HUES6 (cell line): Measurements from ENCODE around the gene ABHD16A.

Source experiments
- H3K27ac ChIP-seq: 2 replicates; pipeline ENCODE4 v1.7.0; 2013; ENCODE audit warnings: low read depth, mild to moderate bottlenecking, low read length, inconsistent platforms
- H3K27me3 ChIP-seq: 2 replicates; pipeline ENCODE4 v1.6.1; 2013; ENCODE audit warnings: low read length; ENCODE audit not compliant: control insufficient read depth, insufficient read depth
- H3K36me3 ChIP-seq: 2 replicates; pipeline ENCODE4 v1.6.1; 2013; ENCODE audit warnings: low read length; ENCODE audit not compliant: control insufficient read depth, insufficient read depth
- H3K4me1 ChIP-seq: 2 replicates; pipeline ENCODE4 v1.6.1; 2013; ENCODE audit warnings: low read length; ENCODE audit not compliant: control insufficient read depth, insufficient read depth
- H3K4me3 ChIP-seq: 2 replicates; pipeline ENCODE4 v1.5.1; 2013; ENCODE audit warnings: low read depth, low read length
- H3K9ac ChIP-seq: one replicate; pipeline ENCODE4 v1.6.1; 2013; ENCODE audit warnings: mild to moderate bottlenecking, low read length
- H3K9me3 ChIP-seq: 2 replicates; pipeline ENCODE4 v1.6.1; 2013; ENCODE audit warnings: low read depth, low read length; ENCODE audit not compliant: control insufficient read depth, insufficient read depth

ABHD16A gene

GRCh38 chr6:31702819-31703716 is at the start of gene ABHD16A:
ABHD16A (minus strand) TSS chr6:31703324; CDS start chr6:31703281, 43 bp downstream.
- H3K27me3 ChIP-seq = no peaks in the 10 kb centered on the region
- peak within 1 kb of the TSS; percentile 70 for H3K4me3 ChIP-seq
- H3K4me1 ChIP-seq = peaks cover 7% of the 10 kb centered on the region
- peak within 1 kb of the TSS; percentile 65; the same call in 1 of the 2 replicates for H3K27ac ChIP-seq
- H3K9me3 ChIP-seq = no peaks in the 10 kb centered on the region
- H3K9ac ChIP-seq = peak within 1 kb of the TSS; percentile 76
- H3K36me3 ChIP-seq = 0 out of 2 replicates have a peak, but pooled peaks cover 6% of the 10 kb centered on the region

GRCh38 chr6:31752739-31753319 is 49.7 kb upstream of the ABHD16A start:
- Histone ChIP-seq H3K9ac (no peak overlapping the region), H3K27ac (no peak overlapping the region), H3K27me3 (no peaks in the 10 kb centered on the region)

GRCh38 chr6:31750411-31751022 is 47.4 kb upstream of the ABHD16A start:
- H3K4me3 ChIP-seq = no peak overlapping the region
- no peak overlapping the region for H3K27ac ChIP-seq
- no peaks in the 10 kb centered on the region for H3K4me1 ChIP-seq
- no peaks in the 10 kb centered on the region for H3K27me3 ChIP-seq
- H3K9me3 ChIP-seq = no peaks in the 10 kb centered on the region
- H3K9ac ChIP-seq = no peak overlapping the region
- H3K36me3 ChIP-seq = peaks cover 32% of the 10 kb centered on the region

More at GRCh38 chr6:31752739-31753319, 49.7 kb upstream of the ABHD16A start:
- Histone ChIP-seq H3K36me3 (peaks cover 24% of the 10 kb centered on the region), H3K9me3 (no peaks in the 10 kb centered on the region), H3K4me3 (no peak overlapping the region), H3K4me1 (no peaks in the 10 kb centered on the region)

GRCh38 chr6:31749301-31750036 is 46.3 kb upstream of the ABHD16A start:
- peaks cover 37% of the 10 kb centered on the region for H3K36me3 ChIP-seq
- no peak overlapping the region for H3K9ac ChIP-seq
- no peaks in the 10 kb centered on the region for H3K27me3 ChIP-seq
- H3K4me3 ChIP-seq = no peak overlapping the region
- no peaks in the 10 kb centered on the region for H3K4me1 ChIP-seq
- H3K9me3 ChIP-seq = no peaks in the 10 kb centered on the region
- no peak overlapping the region for H3K27ac ChIP-seq

GRCh38 chr6:31744422-31744821 is 41.3 kb upstream of the ABHD16A start:
- Histone ChIP-seq H3K9ac (no peak overlapping the region), H3K27ac (no peak overlapping the region), H3K4me3 (no peak overlapping the region), H3K27me3 (no peaks in the 10 kb centered on the region), H3K4me1 (peaks cover 9% of the 10 kb centered on the region; the same call in 1 of the 2 replicates), H3K36me3 (peaks cover 49% of the 10 kb centered on the region), H3K9me3 (no peaks in the 10 kb centered on the region)

- no peaks in the 10 kb centered on the region for H3K27me3 ChIP-seq
- H3K9me3 ChIP-seq = no peaks in the 10 kb centered on the region
- H3K27ac ChIP-seq = no peak overlapping the region
- no peak overlapping the region for H3K9ac ChIP-seq
- no peak overlapping the region for H3K4me3 ChIP-seq
- peaks cover 44% of the 10 kb centered on the region for H3K36me3 ChIP-seq
- peaks cover 19% of the 10 kb centered on the region for H3K4me1 ChIP-seq
Measured at GRCh38 chr6:31742894-31743293, 39.8 kb upstream of the ABHD16A start.

GRCh38 chr6:31741815-31742214 is 38.7 kb upstream of the ABHD16A start:
- Histone ChIP-seq H3K4me1 (peaks cover 28% of the 10 kb centered on the region), H3K9ac (no peak overlapping the region), H3K27me3 (no peaks in the 10 kb centered on the region), H3K27ac (no peak overlapping the region), H3K9me3 (no peaks in the 10 kb centered on the region), H3K36me3 (peaks cover 33% of the 10 kb centered on the region), H3K4me3 (no peak overlapping the region)

- Histone ChIP-seq H3K4me3 (peak overlapping the region; percentile 72), H3K4me1 (peaks cover 31% of the 10 kb centered on the region), H3K9ac (peak overlapping the region; percentile 96), H3K27ac (peak overlapping the region; percentile 91), H3K27me3 (no peaks in the 10 kb centered on the region), H3K9me3 (no peaks in the 10 kb centered on the region), H3K36me3 (peaks cover 33% of the 10 kb centered on the region)
Measured at GRCh38 chr6:31740397-31741223, 37.5 kb upstream of the ABHD16A start.

- H3K9ac ChIP-seq = peak within 1 kb of the TSS; percentile 96
- peaks cover 28% of the 10 kb centered on the region for H3K36me3 ChIP-seq
- peak within 1 kb of the TSS; percentile 72 for H3K4me3 ChIP-seq
- H3K9me3 ChIP-seq = no peaks in the 10 kb centered on the region
- no peaks in the 10 kb centered on the region for H3K27me3 ChIP-seq
- peak within 1 kb of the TSS; percentile 91 for H3K27ac ChIP-seq
- peaks cover 31% of the 10 kb centered on the region for H3K4me1 ChIP-seq
Measured at GRCh38 chr6:31739639-31740396, 36.7 kb upstream of the ABHD16A start, which contains the start of gene MSH5. MSH5 (plus strand) TSS chr6:31740005; CDS start chr6:31740467, 462 bp downstream.
